T-helper 2 cell (primary cell): ENCODE results near the gene HTT.

Experiments
- DNase-seq, 5 experiments: peaks; one replicate each; pipeline versions ENCODE4 v3.0.0 to v3.0.0-alpha.2; 2012 to 2022

HTT gene

DNA sequence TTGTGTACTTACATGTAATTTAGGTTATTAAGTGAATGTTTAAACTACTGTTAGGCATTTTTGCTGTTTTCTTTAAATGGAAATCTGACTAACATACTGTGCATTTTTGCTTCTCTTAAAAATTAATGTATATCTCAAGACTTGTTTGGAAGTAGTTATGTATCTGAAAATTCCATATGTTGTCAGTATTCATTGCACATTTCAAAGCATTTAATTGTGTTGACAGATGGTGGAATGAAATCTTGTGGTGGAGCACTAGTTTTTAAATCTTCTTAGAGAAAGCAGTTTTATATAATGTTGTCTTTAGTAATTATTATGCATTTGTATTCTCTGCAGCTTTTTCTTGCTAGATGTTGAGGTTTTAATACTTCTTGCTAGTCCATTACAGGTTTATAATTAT is 102.9 kb downstream of the HTT start:
- no peak for DNase-seq

DNA sequence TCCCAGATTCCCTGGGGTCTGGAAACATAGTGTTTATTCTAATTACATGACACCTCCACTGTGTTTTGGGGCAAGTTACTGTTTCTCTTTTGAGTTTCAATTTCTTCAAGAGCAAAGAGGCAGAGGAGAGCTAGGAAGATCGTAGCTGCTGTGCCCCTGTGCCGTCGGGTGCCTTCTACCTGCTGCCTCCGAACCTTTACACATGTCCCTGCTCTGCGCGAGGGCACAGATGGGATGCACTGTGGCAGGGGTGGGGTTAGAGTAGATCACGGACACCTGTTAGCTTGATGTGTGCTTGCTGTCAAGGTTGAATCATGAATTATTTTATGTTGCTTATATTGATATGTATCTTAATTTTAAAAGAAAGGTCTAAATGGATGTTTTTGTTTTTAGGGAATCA is 103.4 kb downstream of the HTT start:
- no peak for DNase-seq

DNA sequence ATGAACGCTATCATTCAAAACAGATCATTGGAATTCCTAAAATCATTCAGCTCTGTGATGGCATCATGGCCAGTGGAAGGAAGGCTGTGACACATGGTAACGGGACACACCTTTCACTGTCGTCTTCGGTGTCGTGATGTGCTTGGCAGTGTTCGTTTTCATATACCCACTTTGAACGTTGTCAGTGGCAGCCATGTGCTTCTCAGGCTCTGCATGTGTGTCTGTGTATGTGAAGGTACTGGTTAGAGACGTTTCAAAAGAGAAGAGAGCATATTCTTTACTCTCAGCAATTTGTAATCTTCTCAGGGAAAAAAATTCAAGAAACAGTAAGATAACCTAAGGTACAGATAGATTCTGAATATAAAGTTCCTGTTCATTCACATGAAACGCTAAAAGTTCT is 103.9 kb downstream of the HTT start:
- DNase-seq = no peak

- no peak for DNase-seq
Measured at GRCh38 chr4:3179126-3179706, 104.7 kb downstream of the HTT start.

DNA sequence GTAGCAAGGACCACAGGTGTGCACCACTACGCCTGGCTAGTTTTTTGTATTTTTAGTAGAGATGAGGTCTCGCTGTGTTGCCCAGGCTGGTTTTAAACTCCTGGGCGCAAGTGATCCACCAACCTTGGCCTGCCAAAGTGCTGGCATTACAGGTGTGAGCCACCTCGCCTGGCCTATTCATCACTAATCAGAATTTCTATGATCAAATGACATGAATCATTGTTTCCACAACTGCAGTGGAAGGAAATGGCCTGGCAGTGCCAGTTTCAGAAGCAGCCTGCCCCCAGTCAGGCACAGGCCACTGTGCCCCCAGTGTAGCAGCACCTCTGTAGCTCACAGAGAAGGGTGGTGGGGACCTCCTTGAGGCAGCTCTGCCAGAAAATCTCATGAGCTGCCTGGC is 108.5 kb downstream of the HTT start:
- no peak for DNase-seq

GRCh38 chr4:3184725-3185124 is 110.2 kb downstream of the HTT start:
- DNase-seq = no peak

GRCh38 chr4:3186609-3187008 is 112.1 kb downstream of the HTT start:
- DNase-seq = no peak

- DNase-seq = no peak
Measured at GRCh38 chr4:3188118-3188517, 113.6 kb downstream of the HTT start.

GRCh38 chr4:3189459-3189858 is 115.0 kb downstream of the HTT start:
- no peak for DNase-seq

DNA sequence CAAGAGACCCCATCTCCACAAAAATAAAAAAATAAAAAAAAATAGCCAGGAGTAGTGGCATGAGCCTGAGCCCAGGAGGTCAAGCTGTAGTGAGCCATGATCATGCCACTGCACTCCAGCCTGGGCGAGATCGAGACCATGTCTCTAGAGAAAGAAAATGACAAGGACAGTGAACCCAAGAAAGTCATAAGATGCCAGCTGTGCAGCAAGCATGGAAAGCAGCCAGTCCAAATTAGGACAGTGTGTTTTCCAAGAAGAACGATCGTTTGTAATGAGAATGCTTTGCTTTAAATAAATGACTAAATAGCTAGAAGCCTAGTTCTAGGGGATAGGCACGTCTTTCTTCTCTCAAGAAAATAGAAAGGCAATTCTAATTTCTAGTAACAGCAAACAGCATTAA is 116.1 kb downstream of the HTT start:
- no peak for DNase-seq

GRCh38 chr4:3192188-3192587 is 117.7 kb downstream of the HTT start:
- peak in 2 of 5 experiments; percentile 20 to 38 for DNase-seq

DNA sequence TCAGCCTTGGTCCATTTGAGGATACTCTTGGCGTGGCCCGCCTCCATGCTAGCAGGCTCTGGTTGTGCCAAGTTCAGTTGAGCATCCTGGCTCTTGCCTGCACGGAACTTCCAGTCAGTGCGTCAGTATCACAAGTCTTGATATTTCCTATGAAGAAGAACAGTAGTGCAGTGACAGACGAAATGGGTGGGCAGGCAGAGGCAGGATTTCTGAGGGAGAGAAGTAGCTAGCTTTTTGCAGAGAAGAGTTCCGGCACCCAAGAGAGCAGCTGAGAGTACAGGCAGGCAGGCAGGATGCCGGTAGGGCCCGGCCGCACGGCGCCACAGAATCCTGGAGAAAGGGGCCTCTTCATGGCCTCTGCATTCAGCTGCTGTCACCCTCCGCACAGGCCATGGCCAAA is 118.3 kb downstream of the HTT start:
- no peak for DNase-seq

DNA sequence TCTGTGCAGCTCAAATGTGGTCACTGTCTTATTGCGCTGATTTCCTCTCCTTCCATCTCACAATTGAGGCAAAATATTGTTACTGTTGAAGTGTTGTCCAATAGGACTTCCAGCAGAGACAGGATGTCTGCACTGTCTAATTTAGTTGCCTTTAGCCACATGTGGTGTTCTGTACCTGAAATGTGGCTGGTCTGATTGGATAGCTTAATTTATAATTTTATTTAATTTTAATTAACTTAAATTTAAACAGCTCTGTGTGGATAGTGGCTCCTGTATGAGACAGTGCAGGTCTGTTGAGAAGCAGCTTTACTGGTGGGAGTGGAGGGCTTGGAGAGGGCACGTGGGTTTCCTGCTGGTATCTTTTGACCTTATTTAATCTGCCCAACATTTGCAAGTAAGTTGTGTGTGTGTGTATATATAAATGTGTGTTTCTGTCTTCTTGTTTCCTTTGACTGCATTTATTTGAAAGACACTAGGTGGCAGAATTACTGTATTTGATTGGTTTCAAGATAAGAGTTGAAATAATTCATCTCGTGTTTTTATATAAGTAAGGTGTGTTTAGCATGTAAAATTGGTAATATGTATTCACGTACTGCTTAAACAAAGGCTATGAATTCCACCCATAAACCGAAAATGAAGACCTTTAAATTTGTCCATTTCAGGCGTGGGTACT is 119.2 kb downstream of the HTT start:
- DNase-seq = peak in 2 of 5 experiments; percentile 7 to 74

- peak in 2 of 5 experiments; percentile 7 to 45 for DNase-seq
Measured at GRCh38 chr4:3196670-3197359, 122.3 kb downstream of the HTT start.

DNA sequence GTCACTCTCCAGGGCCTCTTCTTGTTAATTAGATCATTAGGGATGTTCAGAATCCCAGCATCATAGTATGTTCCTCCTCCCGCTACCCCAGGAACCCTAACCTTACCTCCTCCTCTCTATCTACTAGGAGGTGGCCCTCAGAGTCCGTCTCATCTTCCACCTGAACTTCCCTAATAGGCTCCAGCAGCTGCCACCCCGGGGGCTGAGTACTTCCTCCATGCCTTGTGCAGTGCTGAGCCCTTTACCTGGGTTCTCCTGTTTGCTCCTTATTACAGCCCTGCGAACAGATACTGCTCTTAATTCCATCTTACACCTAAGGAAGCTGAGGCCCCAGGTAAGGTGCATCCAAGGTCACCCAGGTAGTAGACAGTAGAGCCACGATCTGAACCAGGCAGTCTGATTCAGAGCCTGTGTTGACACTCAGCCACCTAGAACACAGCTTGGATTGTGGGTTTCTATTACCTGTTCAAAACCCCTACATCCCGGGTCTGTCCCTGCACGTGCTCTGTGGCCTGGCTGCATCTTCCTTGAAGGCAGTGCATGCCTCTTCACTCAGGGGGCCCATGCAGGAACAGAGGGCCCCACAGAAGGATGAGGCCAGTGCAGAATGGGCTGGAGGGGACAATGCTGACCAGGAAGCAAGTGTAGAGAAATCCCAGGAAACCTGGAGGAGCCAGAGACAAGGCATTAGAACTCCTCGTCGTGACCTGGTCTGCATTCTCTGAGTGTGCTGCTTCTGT is 123.1 kb downstream of the HTT start:
- DNase-seq = no peak

- no peak for DNase-seq
Measured at GRCh38 chr4:3198906-3199305, 124.4 kb downstream of the HTT start.

DNA sequence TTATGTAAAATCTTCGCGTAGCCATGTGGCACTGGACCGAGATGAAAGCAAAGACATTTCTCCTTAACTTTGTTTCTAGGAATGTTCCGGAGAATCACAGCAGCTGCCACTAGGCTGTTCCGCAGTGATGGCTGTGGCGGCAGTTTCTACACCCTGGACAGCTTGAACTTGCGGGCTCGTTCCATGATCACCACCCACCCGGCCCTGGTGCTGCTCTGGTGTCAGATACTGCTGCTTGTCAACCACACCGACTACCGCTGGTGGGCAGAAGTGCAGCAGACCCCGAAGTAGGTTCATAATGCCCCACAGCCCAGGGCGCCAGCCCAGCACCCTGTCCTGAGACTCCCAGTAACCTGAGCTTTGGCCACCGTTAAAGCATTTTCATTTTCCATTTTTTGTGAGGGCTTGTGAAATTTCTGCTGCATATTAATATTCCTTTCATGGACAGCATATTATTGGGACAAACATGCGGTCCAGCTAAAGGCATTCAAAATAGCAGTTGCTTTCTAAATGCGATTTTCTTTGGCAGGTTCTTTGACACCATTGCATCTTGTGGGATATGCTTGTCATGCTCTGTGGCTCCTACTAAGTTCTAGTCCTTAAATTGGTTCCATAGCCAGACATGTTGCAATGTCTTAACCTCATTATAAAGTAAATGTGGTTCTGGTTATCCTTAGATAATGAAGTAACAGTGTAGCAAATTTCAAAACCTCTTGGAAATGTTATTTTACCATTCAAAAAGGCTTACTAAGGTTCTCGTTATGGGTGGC is 125.4 kb downstream of the HTT start:
- no peak for DNase-seq

DNA sequence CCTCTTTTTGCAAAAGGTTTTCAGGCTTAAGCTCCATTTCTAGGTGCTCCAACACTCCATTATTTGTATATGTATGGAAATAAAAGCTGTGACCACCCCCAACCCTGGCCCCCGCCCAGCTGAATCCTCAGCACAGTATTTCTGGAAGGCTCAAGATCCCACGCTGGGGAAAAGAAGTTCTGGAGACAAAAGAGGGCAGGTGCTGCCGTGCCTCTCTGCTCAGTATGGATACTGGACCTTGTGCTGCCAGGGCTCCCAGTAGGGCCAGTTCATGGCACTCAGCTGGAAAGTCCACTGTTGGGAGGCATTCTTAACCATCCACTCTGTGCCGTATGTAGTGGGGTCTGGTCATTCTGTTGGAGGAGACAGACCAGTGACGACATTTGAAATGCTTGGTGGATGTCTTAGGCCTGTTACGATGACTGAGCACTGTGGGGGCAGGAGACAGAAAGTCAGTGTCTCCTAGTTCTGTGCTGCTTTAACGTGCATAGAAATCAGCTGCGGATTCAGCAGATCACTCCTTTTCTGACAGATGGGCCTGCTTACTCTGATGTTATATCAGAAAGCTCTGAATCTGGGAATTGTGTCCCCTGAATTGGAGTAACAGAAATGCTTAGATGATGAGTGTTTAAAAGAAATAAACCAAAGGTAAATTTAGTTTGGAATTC is 126.1 kb downstream of the HTT start:
- DNase-seq = no peak

DNA sequence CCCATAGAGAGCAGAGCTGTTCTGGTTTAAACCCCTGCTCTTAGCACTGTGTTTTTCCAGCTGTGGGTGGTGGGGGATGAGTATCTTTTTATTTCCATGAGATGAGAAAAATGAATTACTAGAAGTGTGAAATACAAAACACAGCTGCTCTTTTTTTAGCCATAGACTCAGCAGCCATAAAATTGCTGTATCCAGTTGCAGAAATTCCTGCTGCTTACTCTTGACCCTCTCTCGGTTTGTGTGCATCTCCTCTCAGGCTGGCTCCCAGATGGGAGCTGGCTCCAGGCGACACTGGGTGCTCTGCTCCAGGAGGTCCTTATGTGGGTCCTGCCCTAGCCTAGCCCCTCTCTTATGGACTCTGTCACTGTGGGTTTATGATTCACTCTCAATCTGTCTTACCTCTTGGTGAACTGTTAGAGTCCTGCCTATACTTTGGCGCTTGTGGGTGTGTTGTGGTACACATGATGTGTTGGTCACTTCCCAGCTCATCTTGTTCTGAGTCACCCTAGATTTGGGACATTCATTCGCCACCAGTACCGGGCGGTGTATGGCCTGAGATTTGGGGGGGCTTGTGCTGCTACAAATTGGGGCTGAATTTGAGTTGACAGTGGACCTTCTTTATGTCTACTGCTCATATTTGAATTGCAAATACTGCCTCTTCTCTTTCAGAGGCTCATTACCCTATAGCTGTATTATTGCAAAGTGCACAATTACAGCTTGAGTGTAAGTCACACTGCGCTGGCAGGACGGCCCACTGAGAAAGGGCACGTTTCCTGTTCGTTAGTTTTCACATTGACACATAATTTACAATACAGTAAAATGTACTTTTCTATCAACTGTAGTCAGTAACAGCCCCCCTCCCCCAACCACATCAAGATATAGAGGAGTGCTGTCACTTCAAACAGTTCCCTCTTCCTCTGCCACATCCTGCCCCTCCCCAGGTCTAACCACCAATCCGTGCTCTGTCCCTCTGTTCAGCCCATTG is 127.5 kb downstream of the HTT start:
- DNase-seq = peak; percentile 19 to 99 (median 63)
